ENCODE data around the gene NUMB. TPM values are rescaled to one million over a fixed set of nuclear protein-coding genes. Genes with fewer than 3 reads are reported as not detected.

The NUMB gene
- total RNA-seq, 4 donors from 2014 or later, result 43.1 to 83.4 (median 50.2) TPM

DNA sequence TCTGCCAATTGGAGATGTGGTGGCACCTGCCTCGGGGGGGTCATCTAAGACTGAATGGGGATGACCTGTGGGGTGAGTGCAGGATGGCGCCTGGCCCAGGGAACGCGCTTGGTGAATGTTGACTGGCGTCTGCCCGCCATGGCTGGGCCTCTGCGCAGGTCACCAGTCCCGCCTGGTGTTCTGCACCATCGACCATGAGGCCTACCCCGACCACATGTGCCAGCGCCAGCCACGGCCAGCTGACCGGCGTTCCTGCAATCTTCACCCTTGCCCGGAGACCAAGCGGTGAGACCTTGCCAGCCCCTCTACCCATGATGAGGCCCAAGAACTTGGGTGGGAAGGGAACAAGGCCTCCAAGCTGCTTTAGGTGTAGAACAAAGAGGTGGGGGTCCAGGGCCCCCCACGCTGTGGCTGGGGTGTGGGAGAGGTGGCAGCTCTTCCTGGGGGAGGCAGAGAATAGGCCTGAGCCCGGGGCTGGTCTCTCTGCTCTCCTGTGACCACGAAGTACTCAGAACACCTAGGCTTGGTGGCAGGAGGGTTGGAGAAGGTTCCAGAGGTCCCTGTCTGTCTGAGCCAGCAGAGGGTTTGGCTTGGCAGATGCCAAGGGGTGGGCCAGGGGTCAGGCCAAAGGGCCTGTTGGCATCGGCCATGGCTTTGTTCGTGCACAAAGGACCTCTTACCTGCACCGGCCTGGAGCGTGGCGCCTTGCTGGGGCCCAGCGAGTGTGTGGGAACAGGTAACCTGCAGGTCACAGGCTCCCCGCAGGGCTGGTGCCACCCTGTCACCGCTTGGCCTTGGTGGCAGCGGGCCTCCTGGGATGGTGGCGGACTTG lies 205.6 kb downstream of the NUMB start:
- Histone ChIP-seq H3K27me3 (no peaks in the 10 kb centered on the region), H3K4me3 (no peak overlapping the region), H3K9me3 (no peaks in the 10 kb centered on the region), H3K36me3 (peaks cover 39% of the 10 kb centered on the region), H3K4me1 (no peaks in the 10 kb centered on the region), H3K27ac (no peak overlapping the region)
- TF ChIP-seq POLR2A (IDR thresholded peaks at IDR 0.05), result no peak
- TF ChIP-seq EP300 (IDR thresholded peaks at IDR 0.05), result no peak
- TF ChIP-seq, protein P1, sequence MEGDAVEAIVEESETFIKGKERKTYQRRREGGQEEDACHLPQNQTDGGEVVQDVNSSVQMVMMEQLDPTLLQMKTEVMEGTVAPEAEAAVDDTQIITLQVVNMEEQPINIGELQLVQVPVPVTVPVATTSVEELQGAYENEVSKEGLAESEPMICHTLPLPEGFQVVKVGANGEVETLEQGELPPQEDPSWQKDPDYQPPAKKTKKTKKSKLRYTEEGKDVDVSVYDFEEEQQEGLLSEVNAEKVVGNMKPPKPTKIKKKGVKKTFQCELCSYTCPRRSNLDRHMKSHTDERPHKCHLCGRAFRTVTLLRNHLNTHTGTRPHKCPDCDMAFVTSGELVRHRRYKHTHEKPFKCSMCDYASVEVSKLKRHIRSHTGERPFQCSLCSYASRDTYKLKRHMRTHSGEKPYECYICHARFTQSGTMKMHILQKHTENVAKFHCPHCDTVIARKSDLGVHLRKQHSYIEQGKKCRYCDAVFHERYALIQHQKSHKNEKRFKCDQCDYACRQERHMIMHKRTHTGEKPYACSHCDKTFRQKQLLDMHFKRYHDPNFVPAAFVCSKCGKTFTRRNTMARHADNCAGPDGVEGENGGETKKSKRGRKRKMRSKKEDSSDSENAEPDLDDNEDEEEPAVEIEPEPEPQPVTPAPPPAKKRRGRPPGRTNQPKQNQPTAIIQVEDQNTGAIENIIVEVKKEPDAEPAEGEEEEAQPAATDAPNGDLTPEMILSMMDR (IDR thresholded peaks at IDR 0.05), result no peak
- TF ChIP-seq POLR2AphosphoS5 (IDR thresholded peaks at IDR 0.05), result no peak
- no peak for DNase-seq (ENCODE audit: low spot score in 2 of 2)
- WGBS, result 96% methylated on average over 16 of the region's 29 CpGs

DNA sequence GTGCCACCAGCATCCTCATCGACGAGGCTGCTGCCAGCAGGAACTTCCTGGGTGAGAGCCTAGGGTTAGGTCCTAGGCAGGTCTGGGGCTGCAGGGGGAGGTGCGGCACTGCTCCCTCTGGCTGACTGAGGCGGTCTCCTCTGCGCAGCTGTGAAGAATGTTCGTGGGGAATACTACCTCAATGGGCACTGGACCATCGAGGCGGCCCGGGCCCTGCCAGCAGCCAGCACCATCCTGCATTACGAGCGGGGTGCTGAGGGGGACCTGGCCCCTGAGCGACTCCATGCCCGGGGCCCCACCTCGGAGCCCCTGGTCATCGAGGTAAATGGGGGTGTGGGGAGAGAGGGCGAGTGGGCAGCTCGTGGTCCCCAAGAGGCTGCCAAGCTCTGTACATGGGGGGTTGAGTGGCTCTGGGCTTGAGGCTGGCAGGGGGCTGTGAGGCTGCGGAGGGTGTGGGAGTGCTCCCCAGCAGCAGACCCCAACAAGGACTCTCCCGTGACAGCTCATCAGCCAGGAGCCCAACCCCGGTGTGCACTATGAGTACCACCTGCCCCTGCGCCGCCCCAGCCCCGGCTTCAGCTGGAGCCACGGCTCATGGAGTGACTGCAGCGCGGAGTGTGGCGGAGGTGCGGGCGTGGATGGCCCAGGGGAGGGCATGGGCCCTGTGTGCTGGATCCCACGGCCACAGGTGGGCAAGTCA lies 206.7 kb downstream of the NUMB start:
- Histone ChIP-seq H3K9me3 (no peaks in the 10 kb centered on the region), H3K4me3 (no peak overlapping the region), H3K4me1 (no peaks in the 10 kb centered on the region), H3K27ac (no peak overlapping the region), H3K36me3 (peaks cover 39% of the 10 kb centered on the region), H3K27me3 (no peaks in the 10 kb centered on the region)
- WGBS, result 96% methylated on average over 16 of the region's 30 CpGs
- no peak for TF ChIP-seq EP300 (IDR thresholded peaks at IDR 0.05)
- TF ChIP-seq, protein P1 (IDR thresholded peaks at IDR 0.05), result no peak
- no peak for TF ChIP-seq POLR2A (IDR thresholded peaks at IDR 0.05)
- no peak for TF ChIP-seq POLR2AphosphoS5 (IDR thresholded peaks at IDR 0.05)
- no peak for DNase-seq (ENCODE audit: low spot score in 2 of 2)

- TF ChIP-seq EP300 (IDR thresholded peaks at IDR 0.05) (no peak), POLR2A (IDR thresholded peaks at IDR 0.05) (no peak), POLR2AphosphoS5 (IDR thresholded peaks at IDR 0.05) (no peak)
- H3K4me3 ChIP-seq, result no peak overlapping the region
- H3K27me3 ChIP-seq, result no peaks in the 10 kb centered on the region
- DNase-seq (ENCODE audit: low spot score in 2 of 2), result no peak
- H3K27ac ChIP-seq, result no peak overlapping the region
- no peaks in the 10 kb centered on the region for H3K4me1 ChIP-seq
- H3K9me3 ChIP-seq, result no peaks in the 10 kb centered on the region
- WGBS, result 94% methylated on average over 26 of the region's 27 CpGs
- peaks cover 37% of the 10 kb centered on the region for H3K36me3 ChIP-seq
Measured at GRCh38 chr14:73250781-73251500, 207.4 kb downstream of the NUMB start.

GRCh38 chr14:73250317-73250713 lies 208.0 kb downstream of the NUMB start:
- H3K9me3 ChIP-seq, result no peaks in the 10 kb centered on the region
- DNase-seq (ENCODE audit: low spot score in 2 of 2), result no peak
- 73% methylated on average over 11 of the region's 11 CpGs for WGBS
- TF ChIP-seq, protein P1 (IDR thresholded peaks at IDR 0.05), result no peak
- TF ChIP-seq EP300 (IDR thresholded peaks at IDR 0.05) (no peak), POLR2A (IDR thresholded peaks at IDR 0.05) (no peak), POLR2AphosphoS5 (IDR thresholded peaks at IDR 0.05) (no peak)
- H3K4me1 ChIP-seq, result peaks cover 3% of the 10 kb centered on the region
- H3K27me3 ChIP-seq, result no peaks in the 10 kb centered on the region
- H3K27ac ChIP-seq, result no peak overlapping the region
- H3K4me3 ChIP-seq, result no peak overlapping the region
- peaks cover 31% of the 10 kb centered on the region for H3K36me3 ChIP-seq

DNA sequence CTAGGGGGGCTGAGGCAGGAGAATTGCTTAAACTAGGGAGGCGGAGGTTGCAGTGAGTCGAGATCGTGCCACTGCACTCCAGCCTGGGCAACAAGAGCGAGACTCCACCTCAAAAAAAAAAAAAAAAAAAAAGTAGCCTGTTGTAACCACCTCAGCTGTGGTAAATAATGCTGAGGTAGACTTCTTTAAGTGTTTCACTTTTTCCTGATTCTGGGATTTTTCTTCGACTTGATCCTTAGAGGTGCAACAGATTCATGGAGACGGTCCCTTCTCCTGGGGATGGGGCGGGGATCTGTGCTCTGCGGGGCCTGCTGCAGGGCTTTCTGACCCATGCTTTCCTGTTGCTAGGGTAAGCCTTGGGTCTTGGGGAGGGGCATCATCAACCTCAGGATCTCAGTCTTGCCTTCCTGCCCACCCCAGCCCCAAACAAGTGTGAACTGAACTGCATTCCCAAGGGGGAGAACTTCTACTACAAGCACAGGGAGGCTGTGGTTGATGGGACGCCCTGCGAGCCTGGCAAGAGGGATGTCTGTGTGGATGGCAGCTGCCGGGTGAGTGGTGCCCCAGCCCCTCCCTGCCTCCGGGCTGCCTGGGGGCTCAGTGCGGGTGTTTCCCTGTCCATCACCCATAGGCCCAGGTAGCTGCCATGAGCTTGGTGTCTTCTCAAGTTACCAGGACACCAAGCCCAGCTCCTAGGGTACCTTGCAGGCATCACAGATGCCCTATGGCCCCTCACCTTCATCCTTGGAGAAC lies 208.6 kb downstream of the NUMB start:
- TF ChIP-seq POLR2AphosphoS5 (IDR thresholded peaks at IDR 0.05), result no peak
- no peak for TF ChIP-seq EP300 (IDR thresholded peaks at IDR 0.05)
- TF ChIP-seq, protein P1 (IDR thresholded peaks at IDR 0.05), result no peak
- TF ChIP-seq POLR2A (IDR thresholded peaks at IDR 0.05), result no peak
- Histone ChIP-seq H3K36me3 (peaks cover 28% of the 10 kb centered on the region), H3K27ac (no peak overlapping the region), H3K9me3 (no peaks in the 10 kb centered on the region), H3K27me3 (no peaks in the 10 kb centered on the region), H3K4me3 (no peak overlapping the region), H3K4me1 (peaks cover 3% of the 10 kb centered on the region)
- DNase-seq (ENCODE audit: low spot score in 2 of 2), result no peak
- WGBS, result 84% methylated on average over 13 of the region's 13 CpGs

Data from suprapubic skin (tissue), 4 donors.